Loucy (cell line): ENCODE results near the gene SRRM4.

Experiments used
- H2AFZ ChIP-seq: fragments of 200-600 bp; sonication (generic); 2 replicates; pipeline ENCODE4 v1.6.0; 2016; ENCODE audit warnings: antibody characterized with exemption, mild to moderate bottlenecking, low read length, moderate library complexity
- H3F3A ChIP-seq: fragments of 200-600 bp; 2 replicates; pipeline ENCODE4 v1.6.0; 2016; ENCODE audit warnings: antibody characterized with exemption, low read depth, mild to moderate bottlenecking
- H3K27me3 ChIP-seq: fragments of 200-600 bp; sonication (generic); 2 replicates; pipeline ENCODE4 v1.6.1; 2014; ENCODE audit warnings: low read length, mild to moderate bottlenecking; ENCODE audit not compliant: insufficient read depth, poor library complexity, severe bottlenecking
- H3K36me3 ChIP-seq: fragments of 200-600 bp; sonication (generic); 2 replicates; pipeline ENCODE4 v1.6.1; 2016; ENCODE audit warnings: low read length; ENCODE audit not compliant: insufficient read depth
- H3K4me1 ChIP-seq: fragments of 200-600 bp; sonication (generic); 2 replicates; pipeline ENCODE4 v1.5.1; 2014; ENCODE audit warnings: low read length, mild to moderate bottlenecking; ENCODE audit not compliant: insufficient read depth, poor library complexity, severe bottlenecking
- H3K4me2 ChIP-seq: fragments of 200-600 bp; sonication (generic); 2 replicates; pipeline ENCODE4 v1.6.0; 2014; ENCODE audit warnings: antibody characterized with exemption, low read length, low read depth, mild to moderate bottlenecking; ENCODE audit not compliant: poor library complexity, severe bottlenecking
- H3K4me3 ChIP-seq: fragments of 200-600 bp; sonication (generic); 2 replicates; pipeline ENCODE4 v1.5.1; 2014; ENCODE audit warnings: low read length, mild to moderate bottlenecking, mixed read lengths; ENCODE audit not compliant: poor library complexity, severe bottlenecking
- H3K79me2 ChIP-seq: fragments of 200-600 bp; sonication (generic); 2 replicates; pipeline ENCODE4 v1.6.1; 2014; ENCODE audit warnings: low read length; ENCODE audit not compliant: insufficient read depth
- H3K9ac ChIP-seq: fragments of 200-600 bp; sonication (generic); 2 replicates; pipeline ENCODE4 v1.6.0; 2014; ENCODE audit warnings: mild to moderate bottlenecking, low read depth, low read length, moderate library complexity; ENCODE audit not compliant: poor library complexity, severe bottlenecking
- H3K9me2 ChIP-seq: fragments of 200-600 bp; sonication (generic); replicated peaks from 2 replicates; pipeline ENCODE4 v1.6.1; 2016; ENCODE audit warnings: low read depth, low read length, mixed read lengths
- H3K9me3 ChIP-seq: fragments of 200-600 bp; sonication (generic); 2 replicates; pipeline ENCODE4 v1.6.1; 2014; ENCODE audit warnings: mild to moderate bottlenecking, antibody characterized with exemption, low read length, low read depth; ENCODE audit not compliant: insufficient read depth
- H4K20me1 ChIP-seq: fragments of 200-600 bp; sonication (generic); 2 replicates; pipeline ENCODE4 v1.6.0; 2014; ENCODE audit warnings: antibody characterized with exemption, low read length, mild to moderate bottlenecking; ENCODE audit not compliant: insufficient read depth, poor library complexity, severe bottlenecking
- CTCF ChIP-seq: fragments of 200-600 bp; sonication (generic); conservative IDR thresholded peaks from 2 replicates; pipeline ENCODE4 v1.5.1; 2014; ENCODE audit warnings: mild to moderate bottlenecking, antibody characterized with exemption, low read length
- EZH2phosphoT487 ChIP-seq: fragments of 200-600 bp; IDR thresholded peaks from 2 replicates; pipeline ENCODE4 v1.6.1; 2018; ENCODE audit warnings: antibody characterized with exemption, mild to moderate bottlenecking, moderate library complexity, borderline replicate concordance

SRRM4 gene

GRCh38 chr12:119013023-119013422 is 31.7 kb downstream of the SRRM4 start:
- no peaks in the 10 kb centered on the region for H4K20me1 ChIP-seq
- TF ChIP-seq CTCF (no peak), EZH2phosphoT487 (no peak)
- no peak overlapping the region for H2AFZ ChIP-seq
- H3K79me2 ChIP-seq, result no peaks in the 10 kb centered on the region
- no peaks in the 10 kb centered on the region for H3K36me3 ChIP-seq
- no peaks in the 10 kb centered on the region; the same call in 1 of the 2 replicates for H3K9me3 ChIP-seq
- H3K9ac ChIP-seq, result no peak overlapping the region
- no peak overlapping the region for H3K4me3 ChIP-seq
- no peaks in the 10 kb centered on the region for H3K9me2 ChIP-seq
- H3F3A ChIP-seq, result no peaks in the 10 kb centered on the region
- no peaks in the 10 kb centered on the region for H3K4me1 ChIP-seq
- H3K27me3 ChIP-seq, result no peaks in the 10 kb centered on the region
- no peak overlapping the region for H3K4me2 ChIP-seq

GRCh38 chr12:119014368-119014767 is 33.0 kb downstream of the SRRM4 start:
- H3K4me3 ChIP-seq, result no peak overlapping the region
- no peaks in the 10 kb centered on the region for H3K4me1 ChIP-seq
- no peak overlapping the region for H2AFZ ChIP-seq
- no peak overlapping the region for H3K4me2 ChIP-seq
- H3K9ac ChIP-seq, result no peak overlapping the region
- TF ChIP-seq CTCF (no peak), EZH2phosphoT487 (no peak)
- H3K27me3 ChIP-seq, result no peaks in the 10 kb centered on the region
- H3K9me3 ChIP-seq, result no peaks in the 10 kb centered on the region; the same call in 1 of the 2 replicates
- no peaks in the 10 kb centered on the region for H4K20me1 ChIP-seq
- H3K9me2 ChIP-seq, result no peaks in the 10 kb centered on the region
- no peaks in the 10 kb centered on the region for H3F3A ChIP-seq
- H3K79me2 ChIP-seq, result no peaks in the 10 kb centered on the region
- H3K36me3 ChIP-seq, result no peaks in the 10 kb centered on the region

GRCh38 chr12:119016715-119017114 is 35.4 kb downstream of the SRRM4 start:
- no peaks in the 10 kb centered on the region for H3K36me3 ChIP-seq
- H3K9me2 ChIP-seq, result no peaks in the 10 kb centered on the region
- TF ChIP-seq EZH2phosphoT487, result no peak
- no peak for TF ChIP-seq CTCF

More at GRCh38 chr12:119016715-119017114, 35.4 kb downstream of the SRRM4 start:
- Histone ChIP-seq H3K79me2 (no peaks in the 10 kb centered on the region), H4K20me1 (no peaks in the 10 kb centered on the region), H3K9ac (no peak overlapping the region), H3K9me3 (no peaks in the 10 kb centered on the region; the same call in 1 of the 2 replicates), H3K4me3 (no peak overlapping the region), H2AFZ (no peak overlapping the region), H3K4me2 (no peak overlapping the region), H3K27me3 (no peaks in the 10 kb centered on the region), H3K4me1 (no peaks in the 10 kb centered on the region), H3F3A (no peaks in the 10 kb centered on the region)
